Ascending aorta (tissue), 2 donors: Measurements from ENCODE around the gene ATP9A. TPM values are rescaled to one million over a fixed set of nuclear protein-coding genes. Genes with fewer than 3 reads are reported as not detected.
A peak's percentile ranks its signal among the peaks of the same experiment; 100 is the strongest.

Experiments used
- DNase-seq, 2 donors: peaks; one replicate each; pipeline ENCODE4 v3.0.0-alpha.2; 2019; ENCODE audit warnings: low spot score in 2 of 2
- H3K27ac ChIP-seq, 2 donors: fragments of 200-600 bp; sonication (generic); one replicate each; pipeline ENCODE4 v1.5.1; 2016 to 2017; ENCODE audit warnings: mild to moderate bottlenecking in 1 of 2
- H3K27me3 ChIP-seq: fragments of 200-600 bp; sonication (generic); one replicate; pipeline ENCODE4 v1.5.1; 2017
- H3K36me3 ChIP-seq, 2 donors: fragments of 200-600 bp; sonication (generic); one replicate each; pipeline ENCODE4 v1.5.1; 2016
- H3K4me1 ChIP-seq, 2 donors: fragments of 200-600 bp; sonication (generic); one replicate each; pipeline ENCODE4 v1.5.1; 2016 to 2017; ENCODE audit warnings: mild to moderate bottlenecking in 1 of 2
- H3K4me3 ChIP-seq, 2 donors: fragments of 200-600 bp; sonication (generic); one replicate each; pipeline ENCODE4 v1.5.1; 2016 to 2017; ENCODE audit warnings: mild to moderate bottlenecking in 1 of 2
- H3K9me3 ChIP-seq, 2 donors: fragments of 200-600 bp; sonication (generic); one replicate each; pipeline ENCODE4 v1.5.1; 2016
- CTCF ChIP-seq, 3 experiments: fragments of 200-600 bp in 2 of 3; fragments of 450-650 bp in 1 of 3; sonication (generic) in 2 of 3; IDR thresholded peaks; one replicate each; pipeline ENCODE4 v1.5.1; 2016 to 2019; ENCODE audit warnings: antibody characterized with exemption in 3 of 3, mild to moderate bottlenecking in 1 of 3, moderate library complexity in 1 of 3
- intact Hi-C: fragments of 100-400 bp; cut with DNase I; formaldehyde crosslinking; loops from one replicate; pipeline ENCODE4 v1.15.1; 2023
- total RNA-seq: library from RNA; depleted of rRNA; stranded (reverse); fragments of >200 nt; gene quantifications from one replicate; pipeline ENCODE4 v1.1.0, GENCODE V29; 2016

Gene ATP9A
- total RNA-seq, 1 donor from 2014 or later: 14.5 TPM

GRCh38 chr20:51640743-51641142, 127.4 kb downstream of the ATP9A start:
- Histone ChIP-seq H3K36me3 (peaks cover 0 to 11% of the 10 kb centered on the region in 2 donors), H3K4me1 (no peaks in the 10 kb centered on the region), H3K27me3 (no peaks in the 10 kb centered on the region), H3K27ac (peak overlapping the region in 1 of 2 donors; percentile 19), H3K9me3 (no peaks in the 10 kb centered on the region), H3K4me3 (no peak overlapping the region)
- TF ChIP-seq CTCF (IDR thresholded peaks at IDR 0.05): no peak
- intact Hi-C loops: no loop called here
- DNase-seq: no peak

- intact Hi-C loops: loop anchor here (1.0 to 5.0 kb wide), 2 partner anchors 328 to 444 kb away; no protein-coding TSS in a partner anchor
- no peaks in the 10 kb centered on the region for H3K27me3 ChIP-seq
- DNase-seq: peak in 1 of 2 donors; percentile 71
- no peak overlapping the region for H3K27ac ChIP-seq
- H3K4me3 ChIP-seq: no peak overlapping the region
- TF ChIP-seq CTCF (IDR thresholded peaks at IDR 0.05): peak; percentile 67 to 84 (median 75)
- H3K36me3 ChIP-seq: peaks cover 0 to 10% of the 10 kb centered on the region in 2 donors
- no peaks in the 10 kb centered on the region for H3K4me1 ChIP-seq
- no peaks in the 10 kb centered on the region for H3K9me3 ChIP-seq
These were observed 128.9 kb downstream of the ATP9A start for GRCh38 chr20:51639206-51639832.

DNA sequence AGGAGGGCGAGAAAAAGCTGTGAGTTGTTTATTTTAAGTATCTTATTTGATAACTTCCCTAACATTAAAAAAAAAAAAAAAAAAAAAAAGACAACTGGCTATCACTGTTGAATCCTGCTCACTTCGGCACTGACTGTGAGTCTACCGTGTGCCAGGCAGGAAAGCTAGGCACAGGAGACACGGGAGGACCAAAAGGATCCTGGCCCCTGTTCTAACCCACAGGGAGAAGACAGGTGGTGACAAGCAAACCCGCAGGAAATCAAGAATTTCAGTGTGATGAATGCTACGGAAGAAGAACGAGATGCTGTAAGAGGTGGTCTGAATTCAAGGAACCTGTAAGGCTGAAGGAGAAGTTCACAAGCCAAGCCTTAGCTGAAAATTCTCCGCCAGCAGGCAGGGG, 130.9 kb downstream of the ATP9A start:
- peaks cover 0 to under 1% of the 10 kb centered on the region in 2 donors for H3K4me1 ChIP-seq
- H3K9me3 ChIP-seq: no peaks in the 10 kb centered on the region
- no peak overlapping the region for H3K4me3 ChIP-seq
- TF ChIP-seq CTCF (IDR thresholded peaks at IDR 0.05): no peak
- no peaks in the 10 kb centered on the region for H3K27me3 ChIP-seq
- no peak overlapping the region for H3K27ac ChIP-seq
- intact Hi-C loops: loop anchor here (5.0 kb wide), 1 partner anchor 330 kb away; no protein-coding TSS in a partner anchor
- no peak for DNase-seq
- peaks cover 0 to 10% of the 10 kb centered on the region in 2 donors for H3K36me3 ChIP-seq

DNA sequence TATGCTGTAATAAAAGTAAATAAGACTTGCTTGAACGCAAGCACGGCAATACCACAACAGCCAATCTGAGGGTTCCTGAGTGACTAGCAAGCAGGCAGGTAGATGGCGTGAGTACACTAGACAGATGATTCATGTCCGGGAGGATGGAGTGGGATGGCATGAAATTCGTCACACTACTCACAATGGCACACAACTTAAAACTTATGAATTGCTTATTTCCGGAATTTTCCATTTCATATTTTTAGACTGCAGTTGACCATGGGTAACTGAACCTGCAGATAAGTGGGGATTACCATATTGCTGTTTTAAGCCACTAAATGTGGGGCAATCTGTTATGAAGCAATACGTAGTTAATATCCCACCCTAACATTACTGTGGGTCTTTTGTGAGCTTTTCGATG, 132.1 kb downstream of the ATP9A start:
- peak overlapping the region in 1 of 2 donors; percentile 28 for H3K27ac ChIP-seq
- TF ChIP-seq CTCF (IDR thresholded peaks at IDR 0.05): no peak
- no peaks in the 10 kb centered on the region for H3K9me3 ChIP-seq
- DNase-seq: no peak
- no peak overlapping the region for H3K4me3 ChIP-seq
- peaks cover 0 to 10% of the 10 kb centered on the region in 2 donors for H3K36me3 ChIP-seq
- H3K27me3 ChIP-seq: no peaks in the 10 kb centered on the region
- intact Hi-C loops: loop anchor here (5.0 kb wide), 1 partner anchor 331 kb away; no protein-coding TSS in a partner anchor
- peaks cover 4 to 7% of the 10 kb centered on the region in 2 donors for H3K4me1 ChIP-seq

GRCh38 chr20:51635680-51636079, 132.5 kb downstream of the ATP9A start:
- Histone ChIP-seq H3K27ac (no peak overlapping the region), H3K36me3 (peaks cover 0 to 10% of the 10 kb centered on the region in 2 donors), H3K4me1 (peaks cover 4 to 12% of the 10 kb centered on the region in 2 donors), H3K4me3 (no peak overlapping the region), H3K9me3 (no peaks in the 10 kb centered on the region), H3K27me3 (no peaks in the 10 kb centered on the region)
- intact Hi-C loops: loop anchor here (5.0 kb wide), 1 partner anchor 332 kb away; no protein-coding TSS in a partner anchor
- DNase-seq: no peak
- no peak for TF ChIP-seq CTCF (IDR thresholded peaks at IDR 0.05)
